ENCODE results near the gene DDX6. TPM values are rescaled to one million over a fixed set of nuclear protein-coding genes. Genes with fewer than 3 reads are reported as not detected.

The DDX6 gene
- total RNA-seq, 3 donors from 2014 or later = 86.9 to 158 (median 97.6) TPM

DNA sequence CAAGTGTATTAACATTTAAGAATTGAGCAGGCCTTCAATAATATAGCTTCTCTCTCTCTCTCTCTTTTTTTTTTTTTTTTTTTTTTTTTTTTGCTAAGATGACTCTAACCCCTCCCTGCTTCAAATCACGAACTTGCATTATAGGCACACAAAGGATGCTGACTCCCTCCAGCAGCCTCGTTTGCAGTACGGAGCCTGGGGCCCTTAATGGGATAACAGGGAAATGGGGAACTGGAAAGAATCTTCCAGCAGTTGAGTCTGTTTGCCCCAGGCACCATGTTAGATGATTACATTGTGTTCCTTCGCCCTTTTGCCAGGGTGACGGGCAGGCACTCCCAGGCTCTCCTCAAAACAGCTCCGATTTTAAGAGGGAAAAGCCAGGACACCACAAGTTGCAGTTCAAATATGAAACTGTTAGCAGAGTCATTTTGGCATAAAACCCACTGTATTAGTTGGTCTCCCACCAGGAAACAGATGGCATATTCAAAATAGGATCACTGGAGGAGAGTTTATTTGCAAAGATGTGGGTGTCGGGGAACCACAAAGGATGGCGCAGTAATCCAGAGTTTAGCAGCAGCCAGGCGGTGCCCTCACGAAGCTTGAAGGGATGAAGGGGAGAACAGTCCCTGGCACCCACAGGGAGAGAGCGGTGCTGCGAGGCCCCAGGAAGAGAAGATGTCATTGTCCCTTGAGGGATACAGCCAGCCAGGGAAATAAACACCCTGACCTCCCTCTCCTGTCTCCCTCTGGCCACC, 85.0 kb downstream of the DDX6 start:
- TF ChIP-seq, protein P1, sequence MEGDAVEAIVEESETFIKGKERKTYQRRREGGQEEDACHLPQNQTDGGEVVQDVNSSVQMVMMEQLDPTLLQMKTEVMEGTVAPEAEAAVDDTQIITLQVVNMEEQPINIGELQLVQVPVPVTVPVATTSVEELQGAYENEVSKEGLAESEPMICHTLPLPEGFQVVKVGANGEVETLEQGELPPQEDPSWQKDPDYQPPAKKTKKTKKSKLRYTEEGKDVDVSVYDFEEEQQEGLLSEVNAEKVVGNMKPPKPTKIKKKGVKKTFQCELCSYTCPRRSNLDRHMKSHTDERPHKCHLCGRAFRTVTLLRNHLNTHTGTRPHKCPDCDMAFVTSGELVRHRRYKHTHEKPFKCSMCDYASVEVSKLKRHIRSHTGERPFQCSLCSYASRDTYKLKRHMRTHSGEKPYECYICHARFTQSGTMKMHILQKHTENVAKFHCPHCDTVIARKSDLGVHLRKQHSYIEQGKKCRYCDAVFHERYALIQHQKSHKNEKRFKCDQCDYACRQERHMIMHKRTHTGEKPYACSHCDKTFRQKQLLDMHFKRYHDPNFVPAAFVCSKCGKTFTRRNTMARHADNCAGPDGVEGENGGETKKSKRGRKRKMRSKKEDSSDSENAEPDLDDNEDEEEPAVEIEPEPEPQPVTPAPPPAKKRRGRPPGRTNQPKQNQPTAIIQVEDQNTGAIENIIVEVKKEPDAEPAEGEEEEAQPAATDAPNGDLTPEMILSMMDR (IDR thresholded peaks at IDR 0.05) = no peak
- ATAC-seq (no peak), DNase-seq (no peak)
- Histone ChIP-seq H3K4me3 (no peak overlapping the region), H3K36me3 (ENCODE audit: low read depth) (no peaks in the 10 kb centered on the region), H3K4me1 (ENCODE audit: low read depth) (no peaks in the 10 kb centered on the region), H3K9me3 (no peaks in the 10 kb centered on the region)
- intact Hi-C loops (cut with DNase I, micrococcal nuclease) = no loop called here

DNA sequence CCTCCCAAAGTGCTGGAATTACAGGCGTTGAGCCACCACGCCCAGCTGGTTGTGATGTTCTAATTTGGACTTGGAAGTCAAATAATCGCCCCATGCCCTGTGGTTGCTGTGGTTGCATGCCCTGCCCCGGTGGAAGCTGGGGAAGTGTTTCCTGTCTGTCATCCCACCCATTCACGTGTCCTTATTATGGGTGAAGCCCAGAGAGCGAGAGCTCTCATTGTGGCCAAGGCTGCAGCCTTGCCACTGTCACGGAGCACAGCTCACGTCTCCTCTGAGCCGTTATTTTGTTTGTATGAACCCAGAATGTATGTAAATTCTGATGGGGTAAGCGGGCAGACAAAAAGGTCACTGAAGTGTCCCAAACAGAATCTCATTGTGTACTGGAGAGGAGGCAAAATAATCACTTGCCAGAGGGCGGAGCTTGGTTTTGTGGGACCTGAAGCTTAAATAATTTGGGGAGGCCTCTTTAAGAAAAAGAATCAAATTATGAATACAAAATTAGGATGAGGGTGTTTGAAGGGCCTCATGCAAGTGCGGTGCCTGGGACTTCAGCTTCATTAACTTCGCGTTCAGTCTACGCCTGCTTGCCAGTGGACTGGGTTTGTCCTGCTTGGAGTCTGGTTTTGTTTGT, 85.7 kb downstream of the DDX6 start:
- intact Hi-C loops (cut with DNase I, micrococcal nuclease) = no loop called here
- TF ChIP-seq, protein P1 (IDR thresholded peaks at IDR 0.05) = no peak
- DNase-seq (peak in 2 of 3 donors; percentile 21 to 41), ATAC-seq (peak; percentile 59)
- H3K4me1 ChIP-seq (ENCODE audit: low read depth) = no peaks in the 10 kb centered on the region
- H3K4me3 ChIP-seq = no peak overlapping the region
- H3K36me3 ChIP-seq (ENCODE audit: low read depth) = no peaks in the 10 kb centered on the region
- no peaks in the 10 kb centered on the region for H3K9me3 ChIP-seq

DNA sequence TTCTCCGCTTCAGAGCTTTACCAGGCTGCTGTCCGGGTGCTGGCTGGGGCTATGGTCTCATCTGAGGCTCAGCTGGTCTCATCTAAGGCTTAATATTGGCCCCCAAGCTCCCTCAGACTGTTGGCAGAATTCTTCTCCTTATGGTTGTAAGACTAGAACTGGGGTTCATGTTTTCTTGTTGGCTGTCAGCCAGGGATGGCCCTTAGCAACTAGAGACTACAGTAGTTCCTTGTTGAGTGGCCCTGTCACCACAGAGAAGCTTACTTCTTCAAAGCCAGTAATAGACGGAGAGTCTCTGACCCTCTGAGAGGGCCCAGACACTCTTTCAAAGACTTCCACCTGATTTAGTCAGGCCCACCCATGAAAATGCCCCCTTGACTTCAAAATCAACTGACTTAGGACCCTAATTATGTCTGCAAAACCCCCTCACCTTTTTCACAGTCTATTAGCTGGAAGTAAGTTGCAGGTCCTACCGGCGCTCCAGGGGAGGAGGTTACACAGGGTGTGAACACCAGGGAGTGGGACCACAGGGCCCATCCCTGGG, 87.3 kb downstream of the DDX6 start:
- DNase-seq = peak in 1 of 3 donors; percentile 43
- peak; percentile 38 for ATAC-seq
- intact Hi-C loops (cut with DNase I, micrococcal nuclease) = no loop called here

DNA sequence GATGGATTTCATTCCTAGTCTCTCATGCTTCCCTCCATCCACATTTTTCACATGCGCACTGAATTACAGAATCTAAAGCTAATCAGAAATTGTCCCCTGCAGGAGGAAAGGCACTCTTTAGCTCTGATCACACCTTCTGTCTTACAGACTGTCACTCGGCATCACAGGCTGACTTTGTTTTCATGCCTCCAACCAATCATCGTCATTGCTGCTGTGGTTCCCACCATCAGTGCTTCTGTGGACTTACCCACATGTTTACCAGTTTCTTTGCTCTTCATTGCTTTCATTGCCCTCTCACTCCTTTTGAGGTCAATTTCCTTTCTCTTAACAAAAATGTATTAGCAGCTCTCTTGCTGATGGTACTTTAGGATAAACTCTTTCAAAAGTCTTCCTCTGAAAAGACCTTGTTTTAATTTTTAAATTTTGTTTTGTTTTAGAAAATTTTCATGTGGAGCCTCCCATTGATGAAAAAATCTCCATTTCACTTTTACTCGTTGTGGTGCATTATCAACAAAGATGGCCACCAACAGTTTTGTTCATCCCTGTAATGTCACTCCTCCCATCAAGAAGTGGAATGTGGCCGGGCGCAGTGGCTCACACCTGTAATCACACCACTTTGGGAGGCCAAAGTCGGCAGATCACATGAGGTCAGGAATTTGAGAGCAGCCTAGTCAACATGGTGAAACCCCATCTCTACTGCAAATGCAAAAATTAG, 91.3 kb downstream of the DDX6 start:
- intact Hi-C loops (cut with DNase I, micrococcal nuclease) = loop anchor here in 1 of 2 donors (10.0 kb wide), 1 partner anchor 255 kb away; the partner anchor contains the start of gene UPK2
- no peak overlapping the region for H3K4me3 ChIP-seq
- TF ChIP-seq, protein P1 (IDR thresholded peaks at IDR 0.05) = no peak
- no peaks in the 10 kb centered on the region for H3K36me3 ChIP-seq (ENCODE audit: low read depth)
- H3K4me1 ChIP-seq (ENCODE audit: low read depth) = no peaks in the 10 kb centered on the region
- H3K9me3 ChIP-seq = no peaks in the 10 kb centered on the region
- DNase-seq = peak in 1 of 3 donors; percentile 27
- ATAC-seq = peak; percentile 79

More for the DNA sequence above, 87.3 kb downstream of the DDX6 start:
- Histone ChIP-seq H3K4me1 (ENCODE audit: low read depth) (no peaks in the 10 kb centered on the region), H3K36me3 (ENCODE audit: low read depth) (no peaks in the 10 kb centered on the region), H3K9me3 (no peaks in the 10 kb centered on the region), H3K4me3 (no peak overlapping the region)
- TF ChIP-seq, protein P1 (IDR thresholded peaks at IDR 0.05) = no peak

Other genes starting within 250 kb of the DDX6 start
- gene IFT46, start 225.2 kb downstream of the DDX6 start, total RNA-seq = 10 to 100 TPM; 10.7 to 23.0 (median 12.8) TPM
- 100 to 1,000 TPM; 126 to 134 (median 130) TPM for gene ARCN1, start 218.8 kb downstream of the DDX6 start, total RNA-seq
- gene PHLDB1, start 183.5 kb downstream of the DDX6 start, total RNA-seq = 100 to 1,000 TPM in 2 of 3 donors, 10 to 100 TPM in 1; 79.4 to 116 (median 115) TPM
- gene TREH, start 111.5 kb downstream of the DDX6 start, total RNA-seq = 1 to 10 TPM; 1.1 to 3.9 (median 2.2) TPM
- gene CXCR5, start 92.7 kb upstream of the DDX6 start, total RNA-seq = under 1 TPM in 2 of 3 donors, not detected in 1; 0.12 to 0.23 TPM
- gene BCL9L, start 134.8 kb upstream of the DDX6 start, total RNA-seq = 10 to 100 TPM; 28.6 to 70.1 (median 41.7) TPM
- not detected for gene UPK2, start 165.1 kb upstream of the DDX6 start, total RNA-seq
- gene FOXR1, start 180.6 kb upstream of the DDX6 start, total RNA-seq = not detected
- 10 to 100 TPM; 24.6 to 33.4 (median 30.9) TPM for gene CENATAC, start 207.0 kb upstream of the DDX6 start, total RNA-seq
- gene RPS25, start 227.2 kb upstream of the DDX6 start, total RNA-seq = 100 to 1,000 TPM; 721 to 887 (median 781) TPM
- 10 to 100 TPM; 52.7 to 58.4 (median 57.4) TPM for gene TRAPPC4, start 227.6 kb upstream of the DDX6 start, total RNA-seq
- 10 to 100 TPM; 23.3 to 70.8 (median 57.0) TPM for gene SLC37A4, start 239.7 kb upstream of the DDX6 start, total RNA-seq

Measured in mucosa of descending colon (tissue), 3 donors.